HepG2 (cell line): ENCODE data around the gene MDP1. TPM values are rescaled to one million over a fixed set of nuclear protein-coding genes. Genes with fewer than 3 reads are reported as not detected.

Experiments
- ATAC-seq: fragments of 200-7000 bp; cut with Tn5 transposase; 3 replicates; pipeline ENCODE4 v1.9.1; 2020; ENCODE audit warnings: mild to moderate bottlenecking, moderate library complexity
- BruUV-seq: library from RNA; stranded (reverse); fragments of 400-500 nt; replicated peaks from 2 replicates; lab custom pipeline; 2021; lab: Mats Ljungman, UMichigan
- CTCF ChIA-PET: fragments of 300-600 bp; formaldehyde crosslinking; extraction: SDS; loops from one replicate; lab custom pipeline; 2021; ENCODE audit warnings: low total read pairs, inconsistent platforms, low intra/inter-chr PET ratio; lab: Yijun Ruan, JAX
- POLR2A ChIA-PET: fragments of 350-600 bp; sonication (Branson Sonifier 250); formaldehyde crosslinking; loops from one replicate; lab custom pipeline; 2020; ENCODE audit warnings: antibody characterized with exemption, inconsistent platforms; lab: Yijun Ruan, JAX
- DNase-seq: peaks from one replicate; pipeline ENCODE4 v3.0.0-alpha.2; 2015; ENCODE audit warnings: low spot score
- FAIRE-seq: peaks from 3 replicates; lab custom pipeline; 2011; peaks lifted over from hg19 to GRCh38; lab: Jason Lieb, UNC
- H2AFZ ChIP-seq: one replicate; pipeline ENCODE4 v1.6.1; 2011; ENCODE audit warnings: low read length, inconsistent platforms
- H3K27ac ChIP-seq: fragments of 300-600 bp; 3 replicates; pipeline ENCODE4 v1.8.0; 2011; ENCODE audit warnings: mixed run types, mild to moderate bottlenecking, mixed read lengths, low read length, inconsistent platforms; ENCODE audit not compliant: insufficient read depth; ENCODE audit errors: extremely low read length
- H3K27me3 ChIP-seq, 2 experiments: fragments of 200-600 bp in 1 of 2; 2 replicates in 1 of 2; 3 replicates in 1 of 2; pipeline versions ENCODE4 v1.6.0 to v1.8.0; 2011; ENCODE audit warnings: low read length in 2 of 2, mild to moderate bottlenecking in 2 of 2, moderate library complexity in 2 of 2, inconsistent platforms in 1 of 2; ENCODE audit not compliant: insufficient read depth in 2 of 2, control insufficient read depth in 1 of 2
- H3K36me3 ChIP-seq, 2 experiments: fragments of 200-600 bp in 1 of 2; replicated peaks in 1 of 2; 2 replicates in 1 of 2; 3 replicates in 1 of 2; pipeline versions ENCODE4 v1.5.1 to v1.8.0; 2011; ENCODE audit warnings: low read length in 2 of 2, inconsistent platforms in 1 of 2; ENCODE audit not compliant: insufficient read depth in 2 of 2, control insufficient read depth in 1 of 2
- H3K4me1 ChIP-seq: 2 replicates; pipeline ENCODE4 v1.5.1; 2012; ENCODE audit warnings: low read length, inconsistent platforms; ENCODE audit not compliant: insufficient read depth
- H3K4me2 ChIP-seq: 2 replicates; pipeline ENCODE4 v1.6.0; 2011; ENCODE audit warnings: low read depth, low read length, inconsistent platforms
- H3K4me3 ChIP-seq, 3 experiments: fragments of 200-600 bp in 1 of 3; sonication (generic), shearing (Covaris generic) in 1 of 3; replicated peaks in 1 of 3; 2 replicates each; pipeline ENCODE4 v1.5.1; 2011 to 2016; ENCODE audit warnings: low read length in 3 of 3, inconsistent platforms in 2 of 3, low read depth in 2 of 3, mild to moderate bottlenecking in 2 of 3, control low read depth in 1 of 3, mixed read lengths in 1 of 3; ENCODE audit not compliant: insufficient read depth in 1 of 3
- H3K79me2 ChIP-seq: one replicate; pipeline ENCODE4 v1.6.1; 2011; ENCODE audit warnings: low read length, inconsistent platforms; ENCODE audit not compliant: insufficient read depth
- H3K9ac ChIP-seq: 2 replicates; pipeline ENCODE4 v1.6.0; 2011; ENCODE audit warnings: mild to moderate bottlenecking, low read depth, low read length, inconsistent platforms; ENCODE audit not compliant: insufficient read depth
- H3K9me3 ChIP-seq: 2 replicates; pipeline ENCODE4 v1.5.1; 2012; ENCODE audit warnings: mild to moderate bottlenecking, low read length
- H4K20me1 ChIP-seq: 2 replicates; pipeline ENCODE4 v1.6.0; 2011; ENCODE audit warnings: inconsistent platforms, mild to moderate bottlenecking, low read length, moderate library complexity; ENCODE audit not compliant: insufficient read depth
- CEBPZ ChIP-seq: IDR thresholded peaks from 2 replicates; pipeline ENCODE4 v1.6.1; 2012; ENCODE audit warnings: low read length, improper control_type of control experiment
- HOXA3 ChIP-seq: sonication (generic); formaldehyde crosslinking; IDR thresholded peaks from 2 replicates; pipeline ENCODE4 v1.5.0; 2020; ENCODE audit warnings: missing genetic modification reagents
- MYPOP ChIP-seq: sonication (generic); formaldehyde crosslinking; IDR thresholded peaks from 2 replicates; pipeline ENCODE4 v1.8.1; 2023; ENCODE audit warnings: mild to moderate bottlenecking, moderate library complexity, missing genetic modification reagents
- SIN3B ChIP-seq: fragments of 150-350 bp; IDR thresholded peaks from 2 replicates; pipeline ENCODE4 v1.6.1; 2014; ENCODE audit warnings: low read length
- ZBTB21 ChIP-seq: sonication (generic); formaldehyde crosslinking; IDR thresholded peaks from 2 replicates; pipeline ENCODE4 v1.4.0; 2020; ENCODE audit warnings: missing genetic modification reagents
- ZBTB4 ChIP-seq: sonication (generic); formaldehyde crosslinking; IDR thresholded peaks from 2 replicates; pipeline ENCODE4 v1.4.0; 2020; ENCODE audit warnings: missing genetic modification reagents, mild to moderate bottlenecking, borderline replicate concordance
- ZNF570 ChIP-seq: sonication (generic); formaldehyde crosslinking; IDR thresholded peaks from 2 replicates; pipeline ENCODE4 v1.4.0; 2020; ENCODE audit warnings: mild to moderate bottlenecking, missing genetic modification reagents, borderline replicate concordance
- ZNF713 ChIP-seq: sonication (generic); formaldehyde crosslinking; IDR thresholded peaks from 2 replicates; pipeline ENCODE4 v1.4.0; 2020; ENCODE audit warnings: mild to moderate bottlenecking, missing genetic modification reagents
- WGBS: methylation state at CpG from one replicate; pipeline ENCODE4 v1.1.6; 2017; ENCODE audit warnings: low lambda C conversion rate; 5-methylcytosine and 5-hydroxymethylcytosine counted together
- in situ Hi-C: cut with HindIII; loops from 2 replicates; pipeline ENCODE4 v1.10.0; 2017; ENCODE audit warnings: low pct_unique_long_range_greater_than_20kb; ENCODE audit not compliant: extremely low pct_ligation_motif_present
- intact Hi-C: fragments of 100-400 bp; cut with micrococcal nuclease; formaldehyde crosslinking; loops from one replicate; pipeline ENCODE4 v1.10.0; 2022; ENCODE audit not compliant: unreplicated experiment
- polyA plus RNA-seq, 8 experiments: library from polyadenylated mRNA; depleted of rRNA in 3 of 8; stranded (reverse) in 7 of 8; unstranded in 1 of 8; fragments of >200 nt; fragmentation: Illumina TruSeq in 4 of 8; extraction: Trizol in 4 of 8; gene quantifications; 2 replicates each; pipeline versions ENCODE4 v1.2.1 to v1.2.3, GENCODE V29; 2011 to 2016; ENCODE audit warnings: low read depth in 4 of 8, missing spikeins in 1 of 8, mixed read lengths in 1 of 8; ENCODE audit not compliant: insufficient read depth in 1 of 8
- total RNA-seq, 5 experiments: library from RNA; depleted of rRNA; stranded (reverse); fragments of >200 nt; fragmentation: Illumina TruSeq; extraction: Trizol; gene quantifications; 2 replicates each; pipeline ENCODE4 v1.2.3, GENCODE V29; 2016; ENCODE audit warnings: low read depth in 1 of 5
- TF ChIP-seq, protein P1 (sequence below): sonication (generic); formaldehyde crosslinking; IDR thresholded peaks from 2 replicates; pipeline ENCODE4 v1.4.0; 2020; ENCODE audit warnings: mild to moderate bottlenecking, missing genetic modification reagents
- TF ChIP-seq, protein P2 (sequence below): sonication (generic); formaldehyde crosslinking; IDR thresholded peaks from 2 replicates; pipeline ENCODE4 v1.8.0; 2022; ENCODE audit warnings: mild to moderate bottlenecking, missing genetic modification reagents; ENCODE audit not compliant: insufficient replicate concordance

Gene MDP1
- total and polyA plus RNA-seq, 2 of the 13 experiments (the other 11 are each of a cell fraction or from before 2014, with no cell fraction given), result 44.1 to 48.7 TPM

- peaks cover 22 to 36% of the 10 kb centered on the region in 2 experiments for H3K36me3 ChIP-seq
- no peaks in the 10 kb centered on the region; a peak in 1 of 5 replicates for H3K27me3 ChIP-seq
- H3K9me3 ChIP-seq, result no peaks in the 10 kb centered on the region
- peak within 1 kb of the TSS; percentile 85 for H3K27ac ChIP-seq
- ChIA-PET CTCF (interaction anchor here (1.3 to 2.1 kb wide), 2 partner anchors 84 to 86 kb away, joined by 4 to 9 read pairs; partner anchors contain the start of genes DHRS1 and NOP9), POLR2A (interaction anchor here (0.5 to 8.1 kb wide), 50 partner anchors 9 to 1235 kb away, joined by 3 to 230 read pairs (median 8); partner anchors contain the start of genes CBLN3, CIDEB, DCAF11 and DHRS1)
- peak; percentile 91 for FAIRE-seq
- H3K4me3 ChIP-seq, result peak within 1 kb of the TSS; percentile 71 to 98 (median 87)
- peaks cover 39% of the 10 kb centered on the region for H3K4me1 ChIP-seq
- BruUV-seq, result no TSS peak
- under 1% methylated on average over 53 of the region's 53 CpGs for WGBS
- H3K9ac ChIP-seq, result peak within 1 kb of the TSS; percentile 94
- in situ Hi-C loops (no loop called here), intact Hi-C loops (loop anchor here (1.0 kb wide), 3 partner anchors 17 to 72 kb away; partner anchors contain the start of genes EMC9 and IRF9)
- H2AFZ ChIP-seq, result peak within 1 kb of the TSS; percentile 12
- H4K20me1 ChIP-seq, result no peaks in the 10 kb centered on the region
- H3K4me2 ChIP-seq, result peak within 1 kb of the TSS; percentile 93
- peak; percentile 91 for ATAC-seq
- H3K79me2 ChIP-seq, result peaks cover 2% of the 10 kb centered on the region
- peak; percentile 100 for DNase-seq
- TF ChIP-seq HOXA3 (CRISPR knock-in tag) (peak; percentile 99), CEBPZ (no peak), ZBTB4 (peak; percentile 82), ZNF570 (peak; percentile 57; the same call in 1 of the 2 replicates), ZBTB21 (no peak), ZNF713 (CRISPR knock-in tag) (peak; percentile 85; the same call in 1 of the 2 replicates), SIN3B (peak; percentile 95), MYPOP (CRISPR knock-in tag) (no peak)
- TF ChIP-seq, protein P1, sequence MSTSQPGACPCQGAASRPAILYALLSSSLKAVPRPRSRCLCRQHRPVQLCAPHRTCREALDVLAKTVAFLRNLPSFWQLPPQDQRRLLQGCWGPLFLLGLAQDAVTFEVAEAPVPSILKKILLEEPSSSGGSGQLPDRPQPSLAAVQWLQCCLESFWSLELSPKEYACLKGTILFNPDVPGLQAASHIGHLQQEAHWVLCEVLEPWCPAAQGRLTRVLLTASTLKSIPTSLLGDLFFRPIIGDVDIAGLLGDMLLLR (CRISPR knock-in tag), result peak; percentile 83; the same call in 1 of the 2 replicates
- TF ChIP-seq, protein P2, sequence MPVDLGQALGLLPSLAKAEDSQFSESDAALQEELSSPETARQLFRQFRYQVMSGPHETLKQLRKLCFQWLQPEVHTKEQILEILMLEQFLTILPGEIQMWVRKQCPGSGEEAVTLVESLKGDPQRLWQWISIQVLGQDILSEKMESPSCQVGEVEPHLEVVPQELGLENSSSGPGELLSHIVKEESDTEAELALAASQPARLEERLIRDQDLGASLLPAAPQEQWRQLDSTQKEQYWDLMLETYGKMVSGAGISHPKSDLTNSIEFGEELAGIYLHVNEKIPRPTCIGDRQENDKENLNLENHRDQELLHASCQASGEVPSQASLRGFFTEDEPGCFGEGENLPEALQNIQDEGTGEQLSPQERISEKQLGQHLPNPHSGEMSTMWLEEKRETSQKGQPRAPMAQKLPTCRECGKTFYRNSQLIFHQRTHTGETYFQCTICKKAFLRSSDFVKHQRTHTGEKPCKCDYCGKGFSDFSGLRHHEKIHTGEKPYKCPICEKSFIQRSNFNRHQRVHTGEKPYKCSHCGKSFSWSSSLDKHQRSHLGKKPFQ (CRISPR knock-in tag), result peak; percentile 7
Observed at GRCh38 chr14:24212924-24213865, 2.7 kb downstream of the MDP1 start, which contains the start of gene CHMP4A. TSS of gene CHMP4A (minus strand) at chr14:24213488. CDS start at chr14:24213439, 49 bp downstream.
